Measurements from ENCODE around the gene MYO15B.

Gene MYO15B

DNA sequence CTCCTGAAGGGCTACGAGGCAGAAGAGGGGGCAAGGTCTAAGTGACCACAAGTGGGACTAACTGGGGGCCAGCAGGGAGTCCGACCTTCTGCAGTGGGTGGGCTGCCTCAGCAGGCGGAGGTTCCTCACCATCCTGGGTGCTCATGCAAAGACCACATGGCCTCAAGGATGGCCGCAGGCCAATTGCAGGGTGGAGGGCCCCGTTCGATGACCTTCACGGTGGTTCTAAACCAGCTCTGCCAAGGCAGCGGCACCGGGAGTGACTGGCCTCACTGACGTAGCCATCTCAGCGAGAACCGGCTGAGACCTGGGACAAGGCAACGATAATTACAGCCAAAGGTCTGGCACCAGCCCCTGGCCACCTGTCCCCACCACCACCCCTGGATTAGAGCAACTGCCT is 51.3 kb downstream of the MYO15B start:
- no peak for TF ChIP-seq POLR2A (IDR thresholded peaks at IDR 0.05; ENCODE audit: low read depth, low read length)
- DNase-seq (ENCODE audit: insufficient read length) (no peak), FAIRE-seq (no peak)

DNA sequence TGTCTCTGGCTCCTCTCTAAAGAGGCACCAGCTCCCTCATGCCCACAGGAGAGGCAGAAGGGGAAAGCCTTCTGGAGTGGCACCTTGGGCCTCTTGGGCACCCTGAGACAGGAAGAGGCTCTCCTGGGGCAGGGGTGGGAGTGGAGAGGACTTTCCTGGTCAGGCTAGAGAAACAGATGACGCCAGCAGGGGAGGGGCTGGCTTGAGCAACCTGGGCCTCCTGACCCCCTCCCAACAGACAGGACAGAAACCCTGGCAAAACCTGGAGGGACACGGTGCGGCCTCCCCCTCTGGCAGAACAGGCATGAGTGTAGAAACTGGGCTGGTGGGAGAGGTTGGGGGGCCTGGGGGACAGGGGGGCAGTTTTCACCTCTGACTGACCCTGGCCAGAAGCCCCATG is 51.7 kb downstream of the MYO15B start:
- TF ChIP-seq POLR2AphosphoS5 (IDR thresholded peaks at IDR 0.05; ENCODE audit: low read depth, low read length): no peak
- no peak for TF ChIP-seq POLR2A (IDR thresholded peaks at IDR 0.05; ENCODE audit: low read depth, low read length)
- no peak for TF ChIP-seq TAF1 (IDR thresholded peaks at IDR 0.05; ENCODE audit: borderline replicate concordance, low read depth, low read length)
- FAIRE-seq: no peak
- peak; percentile 16 for DNase-seq (ENCODE audit: insufficient read length)

DNA sequence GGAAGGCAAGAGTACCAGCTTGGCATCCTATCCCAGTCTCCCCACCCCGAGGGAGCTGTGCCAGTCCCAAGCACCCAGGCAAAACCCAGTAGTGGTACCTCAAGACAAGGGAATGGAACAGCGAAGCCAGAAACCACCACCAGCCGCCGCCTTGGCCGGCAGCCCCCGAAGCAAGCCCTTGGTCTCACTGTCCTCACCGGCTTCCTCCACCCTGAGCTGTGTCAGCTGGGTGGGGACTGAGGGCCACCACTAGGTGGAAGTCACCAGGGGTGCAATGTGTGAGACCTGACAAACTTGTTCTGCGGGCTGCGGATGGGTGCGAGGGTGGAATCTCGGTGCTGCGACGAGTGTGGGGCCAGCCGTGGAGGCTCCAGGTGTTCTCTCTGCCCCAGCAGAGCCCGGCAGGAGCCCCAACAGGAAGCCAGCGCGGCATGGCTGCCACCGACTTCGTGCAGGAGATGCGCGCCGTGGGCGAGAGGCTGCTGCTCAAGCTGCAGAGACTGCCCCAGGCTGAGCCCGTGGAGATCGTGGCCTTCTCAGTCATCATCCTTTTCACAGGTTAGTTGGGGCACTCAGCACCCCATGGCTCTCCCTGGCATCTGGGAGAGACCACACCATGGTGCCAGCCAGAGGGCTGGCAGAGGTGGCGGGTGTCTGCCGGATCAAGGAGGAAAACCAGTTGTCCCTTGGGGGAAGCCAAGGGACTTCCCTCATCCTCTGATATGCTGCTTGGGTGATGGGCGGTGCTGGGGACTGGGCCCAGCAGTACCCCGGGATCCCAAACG is 52.4 kb downstream of the MYO15B start:
- TF ChIP-seq POLR2AphosphoS5 (IDR thresholded peaks at IDR 0.05; ENCODE audit: low read depth, low read length): no peak
- TF ChIP-seq TAF1 (IDR thresholded peaks at IDR 0.05; ENCODE audit: borderline replicate concordance, low read depth, low read length): no peak
- TF ChIP-seq POLR2A (IDR thresholded peaks at IDR 0.05; ENCODE audit: low read depth, low read length): no peak
- FAIRE-seq (no peak), DNase-seq (ENCODE audit: insufficient read length) (no peak)

DNA sequence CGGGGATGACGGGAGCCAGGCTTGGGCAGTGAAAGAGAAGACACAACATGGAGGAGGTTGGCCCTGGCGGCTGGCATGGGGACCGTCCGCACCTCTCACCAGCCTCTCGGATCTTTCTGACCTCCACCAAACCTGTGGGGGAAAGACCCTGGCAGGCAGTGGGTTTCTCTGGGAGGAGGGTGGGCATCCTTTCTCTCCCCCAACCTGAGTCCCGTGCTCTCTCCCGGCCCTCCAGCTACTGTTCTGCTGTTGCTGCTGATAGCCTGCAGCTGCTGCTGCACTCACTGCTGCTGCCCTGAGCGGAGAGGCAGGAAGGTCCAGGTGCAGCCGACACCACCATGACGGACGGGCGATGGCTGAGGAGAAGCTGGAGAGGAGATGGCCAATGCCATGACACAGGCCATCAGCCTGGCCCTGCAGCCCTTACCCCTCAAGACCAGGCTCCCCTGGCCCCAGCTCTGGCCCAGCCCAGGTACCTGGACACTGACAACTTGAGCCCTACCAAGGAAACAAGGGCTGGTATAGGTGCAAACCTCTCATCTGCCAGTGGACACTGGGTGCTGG is 53.0 kb downstream of the MYO15B start:
- DNase-seq (ENCODE audit: insufficient read length) (no peak), FAIRE-seq (no peak)
- TF ChIP-seq POLR2A (IDR thresholded peaks at IDR 0.05; ENCODE audit: low read depth, low read length): no peak
- TF ChIP-seq POLR2AphosphoS5 (IDR thresholded peaks at IDR 0.05; ENCODE audit: low read depth, low read length): no peak

- DNase-seq (ENCODE audit: insufficient read length): no peak
- TF ChIP-seq POLR2AphosphoS5 (IDR thresholded peaks at IDR 0.05; ENCODE audit: low read depth, low read length) (no peak), TAF1 (IDR thresholded peaks at IDR 0.05; ENCODE audit: borderline replicate concordance, low read depth, low read length) (no peak), POLR2A (IDR thresholded peaks at IDR 0.05; ENCODE audit: low read depth, low read length) (no peak)
- FAIRE-seq: no peak
Observed at GRCh38 chr17:75641343-75641742, 53.7 kb downstream of the MYO15B start.

GRCh38 chr17:75642182-75642783 is 54.7 kb downstream of the MYO15B start:
- DNase-seq (ENCODE audit: insufficient read length): peak; percentile 23
- TF ChIP-seq TAF1 (IDR thresholded peaks at IDR 0.05; ENCODE audit: borderline replicate concordance, low read depth, low read length) (no peak), POLR2AphosphoS5 (IDR thresholded peaks at IDR 0.05; ENCODE audit: low read depth, low read length) (no peak), POLR2A (IDR thresholded peaks at IDR 0.05; ENCODE audit: low read depth, low read length) (no peak)

DNA sequence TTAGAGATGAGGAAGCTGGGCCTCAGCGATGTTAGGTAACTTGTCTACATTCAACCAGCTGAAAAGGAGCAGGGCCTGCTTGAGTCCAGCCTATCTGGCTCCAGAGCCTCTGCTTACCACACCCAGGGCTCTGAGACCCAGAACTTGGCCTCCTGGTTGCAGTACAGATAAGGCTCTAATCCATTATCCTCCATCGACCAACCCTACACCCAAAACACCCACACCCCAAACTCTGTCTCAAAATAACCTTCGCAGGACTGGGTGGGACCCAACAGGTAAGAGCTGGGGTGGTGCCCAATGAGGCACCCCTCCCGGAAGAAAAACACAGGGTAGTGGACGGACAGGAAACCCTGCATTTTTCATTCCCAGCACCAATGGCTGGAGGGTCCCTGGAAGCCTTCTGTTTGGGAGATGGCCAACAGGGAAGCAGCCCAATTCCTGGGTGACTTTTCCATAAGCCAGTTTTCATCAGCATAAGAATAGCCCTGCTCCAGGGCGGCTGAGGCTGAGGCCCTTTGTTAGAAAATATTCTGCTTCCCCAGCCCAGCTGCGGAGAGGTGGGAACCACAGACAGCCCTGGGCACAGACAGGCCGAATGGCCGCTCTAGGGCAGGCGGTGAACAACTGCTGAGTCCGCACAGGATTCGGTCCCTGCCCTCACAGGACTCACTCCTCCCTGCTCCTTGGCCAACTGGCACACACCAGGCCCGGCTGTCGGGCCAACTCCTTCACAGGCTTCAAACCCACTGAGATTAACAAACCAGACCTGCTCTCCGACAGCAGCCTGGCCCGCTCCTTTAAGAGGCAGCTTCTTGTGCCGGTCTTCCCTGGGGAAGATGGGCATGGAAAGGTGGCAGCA is 55.4 kb downstream of the MYO15B start:
- no peak for DNase-seq (ENCODE audit: insufficient read length)
- no peak for FAIRE-seq
- no peak for TF ChIP-seq POLR2AphosphoS5 (IDR thresholded peaks at IDR 0.05; ENCODE audit: low read depth, low read length)
- TF ChIP-seq TAF1 (IDR thresholded peaks at IDR 0.05; ENCODE audit: borderline replicate concordance, low read depth, low read length): no peak
- TF ChIP-seq POLR2A (IDR thresholded peaks at IDR 0.05; ENCODE audit: low read depth, low read length): no peak

More at GRCh38 chr17:75642182-75642783, 54.7 kb downstream of the MYO15B start:
- FAIRE-seq: no peak

DNA sequence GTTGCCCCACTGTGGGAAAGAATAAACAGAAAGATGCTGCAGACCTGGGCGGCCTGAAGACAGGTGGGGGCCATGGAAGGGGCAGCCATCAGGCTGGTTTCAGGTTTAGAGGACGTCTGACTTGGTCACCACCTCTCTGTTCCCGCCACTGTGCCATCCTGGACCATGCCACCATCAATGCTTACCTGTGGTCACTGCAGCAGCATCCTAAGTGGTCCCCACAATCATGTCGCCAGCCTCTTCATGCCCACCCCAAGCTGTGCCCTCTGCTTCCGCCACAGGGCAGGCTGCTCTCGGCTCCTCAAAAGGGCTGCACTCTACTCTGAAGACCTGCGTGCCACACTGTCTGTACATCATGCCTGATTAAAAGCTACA is 56.0 kb downstream of the MYO15B start:
- TF ChIP-seq POLR2A (IDR thresholded peaks at IDR 0.05; ENCODE audit: low read depth, low read length) (no peak), POLR2AphosphoS5 (IDR thresholded peaks at IDR 0.05; ENCODE audit: low read depth, low read length) (no peak), TAF1 (IDR thresholded peaks at IDR 0.05; ENCODE audit: borderline replicate concordance, low read depth, low read length) (no peak)
- FAIRE-seq (no peak), DNase-seq (ENCODE audit: insufficient read length) (no peak)

DNA sequence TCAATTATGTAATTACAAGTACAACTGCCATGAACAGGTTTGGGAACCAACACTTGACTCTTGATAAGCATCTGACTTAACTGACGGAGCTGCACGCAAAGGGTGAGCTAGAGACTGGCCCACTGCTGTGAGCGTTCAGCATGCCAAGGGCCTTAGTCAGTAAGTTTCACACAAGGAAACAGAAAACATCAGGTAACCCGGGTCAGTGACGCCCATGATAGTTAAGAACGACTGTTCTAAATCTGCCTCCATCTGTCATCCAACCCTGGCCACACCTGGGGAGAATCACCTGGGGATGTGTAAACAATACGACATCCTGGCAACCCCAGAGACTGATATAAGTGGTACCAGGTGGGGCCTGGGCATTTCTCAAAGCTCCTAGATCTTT is 57.9 kb downstream of the MYO15B start:
- TF ChIP-seq POLR2A (IDR thresholded peaks at IDR 0.05; ENCODE audit: low read depth, low read length) (no peak), POLR2AphosphoS5 (IDR thresholded peaks at IDR 0.05; ENCODE audit: low read depth, low read length) (no peak), TAF1 (IDR thresholded peaks at IDR 0.05; ENCODE audit: borderline replicate concordance, low read depth, low read length) (no peak)
- FAIRE-seq (no peak), DNase-seq (ENCODE audit: insufficient read length) (no peak)

- no peak for TF ChIP-seq POLR2AphosphoS5 (IDR thresholded peaks at IDR 0.05; ENCODE audit: low read depth, low read length)
- TF ChIP-seq TAF1 (IDR thresholded peaks at IDR 0.05; ENCODE audit: borderline replicate concordance, low read depth, low read length): no peak
- no peak for TF ChIP-seq POLR2A (IDR thresholded peaks at IDR 0.05; ENCODE audit: low read depth, low read length)
- FAIRE-seq (no peak), DNase-seq (ENCODE audit: insufficient read length) (no peak)
Observed at GRCh38 chr17:75645889-75646637, 58.5 kb downstream of the MYO15B start.

DNA sequence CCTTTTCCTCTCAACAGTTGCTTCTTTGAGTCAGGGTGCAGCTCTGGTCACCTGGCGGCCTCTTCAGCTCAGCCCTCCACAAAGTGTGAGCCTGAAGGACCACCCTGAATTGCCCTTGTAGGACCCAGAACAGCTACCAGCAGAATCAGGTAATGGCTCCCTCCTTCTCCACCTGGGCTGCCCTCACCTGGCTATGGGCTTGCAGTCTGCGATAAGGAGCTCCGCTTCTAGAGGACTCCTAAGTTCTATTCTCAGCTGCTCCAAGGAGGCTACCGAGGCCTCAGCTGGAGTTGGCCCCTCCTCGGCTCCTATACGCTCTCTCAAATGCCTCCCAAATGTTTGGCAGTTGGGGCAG is 59.0 kb downstream of the MYO15B start:
- DNase-seq (ENCODE audit: insufficient read length): no peak
- TF ChIP-seq POLR2A (IDR thresholded peaks at IDR 0.05; ENCODE audit: low read depth, low read length) (no peak), TAF1 (IDR thresholded peaks at IDR 0.05; ENCODE audit: borderline replicate concordance, low read depth, low read length) (no peak), POLR2AphosphoS5 (IDR thresholded peaks at IDR 0.05; ENCODE audit: low read depth, low read length) (no peak)
- no peak for FAIRE-seq
